Stimulated activated naive CD4-positive, alpha-beta T cell treated with Interleukin-2 at 50 U/mL for 16 hours (primary cell): ENCODE results near the gene RPS6KA1.

Experiments
- DNase-seq: peaks from one replicate; lab custom pipeline; 2025; lab: John Stamatoyannopoulos, UW

RPS6KA1 gene

GRCh38 chr1:26533951-26534509, 4.5 kb downstream of the RPS6KA1 start:
- no peak for DNase-seq

GRCh38 chr1:26535201-26535600, 5.6 kb downstream of the RPS6KA1 start:
- DNase-seq: no peak

GRCh38 chr1:26536081-26536480, 6.5 kb downstream of the RPS6KA1 start:
- no peak for DNase-seq

DNA sequence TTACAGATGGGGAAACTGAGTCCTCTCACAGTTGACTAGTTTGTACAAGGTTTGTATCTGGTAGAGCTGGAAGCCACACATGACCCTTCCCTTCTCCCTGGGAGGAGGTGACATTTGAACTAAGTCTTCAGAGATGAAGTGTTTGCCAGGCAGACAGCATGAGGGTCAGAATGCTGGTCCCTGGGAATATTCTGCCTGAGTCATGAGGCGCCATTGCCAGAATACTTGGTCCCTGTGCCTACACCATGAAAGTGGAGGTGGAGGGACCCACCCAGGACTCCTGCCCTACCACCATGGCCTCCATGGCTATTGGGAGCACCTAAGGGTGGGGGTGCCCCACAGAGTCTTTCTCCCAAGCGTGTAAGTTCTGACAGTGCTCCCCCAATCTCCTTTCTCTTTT, 7.0 kb downstream of the RPS6KA1 start:
- DNase-seq: no peak

GRCh38 chr1:26537951-26538352, 8.4 kb downstream of the RPS6KA1 start:
- no peak for DNase-seq

- peak; percentile 49 for DNase-seq
Observed at GRCh38 chr1:26538480-26539412, 9.2 kb downstream of the RPS6KA1 start.

DNA sequence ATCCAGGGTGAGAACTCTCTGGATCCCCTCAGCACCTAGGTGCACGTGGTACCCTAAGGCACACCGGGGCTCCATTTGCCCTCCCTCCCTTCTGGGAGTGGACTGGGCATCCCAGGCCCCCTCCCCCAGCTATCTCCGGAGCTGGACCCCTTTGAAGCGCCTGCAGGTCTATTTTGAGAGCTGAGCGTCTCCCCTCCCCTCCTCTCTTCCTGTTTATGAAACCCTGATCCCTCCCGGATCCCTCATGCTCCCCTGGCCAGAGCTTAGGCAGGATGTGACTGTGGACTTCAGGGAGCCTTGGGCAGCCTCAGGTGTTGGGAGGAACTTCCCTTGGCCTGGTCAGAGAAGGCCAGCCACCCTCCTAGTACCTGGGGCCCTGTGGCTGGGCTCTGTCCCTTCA, 10.2 kb downstream of the RPS6KA1 start:
- DNase-seq: no peak

- DNase-seq: no peak
Observed at GRCh38 chr1:26540351-26540750, 10.8 kb downstream of the RPS6KA1 start.

DNA sequence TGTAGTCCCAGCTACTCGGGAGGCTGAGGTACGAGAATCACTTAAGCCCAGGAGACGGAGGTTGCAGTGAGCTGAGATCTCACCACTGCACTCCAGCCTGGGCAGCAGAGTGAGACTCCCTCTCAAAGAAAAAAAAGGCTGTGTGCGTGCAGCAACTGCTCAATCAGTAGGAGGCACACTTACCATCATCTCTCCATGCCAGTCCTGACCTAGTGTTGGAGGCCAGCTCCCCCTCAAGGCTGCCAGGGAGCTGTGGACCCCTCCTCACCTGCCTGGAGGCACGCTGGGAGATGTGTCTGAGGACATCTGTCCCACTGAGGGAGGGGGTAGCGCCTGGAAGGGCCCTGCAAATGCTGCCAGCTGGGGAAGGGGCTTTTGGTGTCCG, 11.9 kb downstream of the RPS6KA1 start:
- DNase-seq: no peak

DNA sequence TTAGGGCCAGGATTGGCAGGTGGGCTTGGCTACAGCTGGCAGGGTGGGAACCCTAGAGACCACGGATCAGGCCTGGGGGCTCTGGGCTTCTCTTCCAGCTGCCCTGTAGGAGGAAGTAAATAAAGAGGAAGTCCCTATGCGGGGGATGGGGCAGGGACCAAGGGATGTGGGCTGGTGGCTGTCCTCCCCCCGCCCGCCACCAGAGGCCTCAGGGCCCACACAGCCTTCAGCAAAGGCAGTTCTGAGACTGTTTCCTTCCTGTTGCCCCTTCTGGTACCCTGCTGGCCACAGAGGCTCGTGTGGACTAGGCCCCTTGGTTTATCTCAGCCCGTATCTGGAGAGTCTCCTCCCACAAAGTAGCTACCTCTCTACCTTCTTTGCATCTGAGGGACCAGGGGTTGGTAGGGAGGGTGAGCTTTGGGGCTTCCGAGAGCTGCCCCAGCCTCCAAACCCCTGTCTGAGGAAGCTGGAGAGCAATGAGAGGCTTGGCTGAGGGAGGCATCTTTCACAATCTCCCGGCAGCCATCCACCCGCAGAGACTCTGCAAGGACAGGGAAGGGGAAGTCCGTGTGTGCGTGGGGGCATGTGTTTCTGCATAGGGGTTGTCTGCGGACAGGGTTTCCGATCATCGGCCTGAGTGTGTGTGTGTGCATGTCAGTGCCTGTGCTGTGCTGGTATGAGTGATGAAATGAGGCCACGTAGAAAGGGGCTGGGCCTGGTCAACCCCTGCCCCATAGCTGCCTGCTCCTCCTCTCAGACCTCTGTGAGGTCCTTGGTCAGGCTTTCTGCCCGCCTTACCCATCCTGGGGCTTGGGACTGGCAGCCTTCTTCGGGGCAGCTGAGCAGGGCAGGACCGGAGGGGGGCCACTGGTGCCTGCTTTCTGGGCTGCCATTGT, 12.5 kb downstream of the RPS6KA1 start:
- DNase-seq: peak; percentile 82

DNA sequence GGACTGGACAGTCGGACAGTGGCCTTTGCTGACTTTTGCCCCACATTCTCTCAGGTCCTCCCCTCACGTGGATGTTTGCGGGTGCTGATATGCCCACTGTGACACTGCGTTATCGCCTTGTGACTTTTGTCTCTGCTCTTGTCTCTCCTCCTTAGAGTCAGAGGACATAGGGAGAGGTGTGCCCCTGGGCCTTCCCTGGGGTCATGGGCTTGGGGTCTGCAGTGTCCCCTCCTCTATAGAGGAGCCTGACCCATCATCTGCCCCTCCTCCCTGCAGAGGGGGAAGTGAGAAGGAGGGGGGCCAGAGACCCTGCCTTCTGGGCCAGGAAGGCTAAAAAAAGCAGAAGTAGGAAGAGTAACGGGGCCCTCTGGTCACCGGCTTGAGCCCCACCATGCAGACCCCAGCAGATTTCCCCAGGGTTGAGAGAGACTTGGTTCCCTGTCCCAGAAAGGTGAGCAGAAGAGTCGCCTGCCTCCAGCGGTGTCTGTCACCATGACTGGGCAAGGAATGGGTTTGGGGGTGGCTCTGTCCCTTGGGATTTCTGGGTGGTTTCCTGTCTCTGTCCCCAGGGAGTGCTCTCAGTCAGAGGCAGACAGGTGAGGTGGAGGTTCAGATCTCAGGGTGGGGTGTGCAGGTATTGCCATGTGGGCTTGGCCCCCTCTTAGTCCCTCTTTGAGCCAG, 13.3 kb downstream of the RPS6KA1 start:
- no peak for DNase-seq

GRCh38 chr1:26543462-26543861, 13.9 kb downstream of the RPS6KA1 start:
- no peak for DNase-seq

- no peak for DNase-seq
Observed at GRCh38 chr1:26544126-26544525, 14.6 kb downstream of the RPS6KA1 start.

DNA sequence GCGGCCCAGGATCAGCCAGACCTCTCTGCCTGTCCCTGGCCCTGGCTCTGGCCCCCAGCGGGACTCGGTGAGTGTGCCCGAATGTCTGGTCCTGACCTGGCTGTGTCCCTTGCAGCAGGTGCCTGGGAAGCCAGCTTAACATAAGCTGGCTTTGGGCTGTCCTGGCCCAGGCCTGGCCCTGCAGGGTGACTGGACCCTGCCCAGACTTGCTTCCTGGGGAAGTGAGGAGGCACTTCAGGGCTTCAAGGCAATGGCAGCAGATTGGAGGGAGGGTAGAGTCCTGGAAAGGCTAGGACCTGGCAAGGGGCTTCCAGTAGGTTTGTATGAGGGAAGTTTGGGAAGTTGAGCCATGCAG, 16.4 kb downstream of the RPS6KA1 start:
- no peak for DNase-seq

- no peak for DNase-seq
Observed at GRCh38 chr1:26546375-26546774, 16.8 kb downstream of the RPS6KA1 start.

DNA sequence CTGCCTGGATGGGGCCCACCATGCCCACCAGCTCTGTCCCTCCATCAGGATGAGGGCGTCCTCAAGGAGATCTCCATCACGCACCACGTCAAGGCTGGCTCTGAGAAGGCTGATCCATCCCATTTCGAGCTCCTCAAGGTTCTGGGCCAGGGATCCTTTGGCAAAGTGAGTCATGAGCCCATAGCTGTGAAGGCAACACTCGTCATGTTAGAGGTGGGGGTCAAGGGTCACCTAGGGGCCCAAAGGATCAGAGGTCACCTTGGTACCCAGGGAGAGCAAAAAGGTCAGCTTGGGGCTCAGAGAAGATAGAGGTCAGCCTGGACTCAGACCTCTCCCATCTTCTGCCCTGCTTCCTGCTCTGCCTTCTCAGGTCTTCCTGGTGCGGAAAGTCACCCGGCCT, 17.3 kb downstream of the RPS6KA1 start:
- DNase-seq: no peak

DNA sequence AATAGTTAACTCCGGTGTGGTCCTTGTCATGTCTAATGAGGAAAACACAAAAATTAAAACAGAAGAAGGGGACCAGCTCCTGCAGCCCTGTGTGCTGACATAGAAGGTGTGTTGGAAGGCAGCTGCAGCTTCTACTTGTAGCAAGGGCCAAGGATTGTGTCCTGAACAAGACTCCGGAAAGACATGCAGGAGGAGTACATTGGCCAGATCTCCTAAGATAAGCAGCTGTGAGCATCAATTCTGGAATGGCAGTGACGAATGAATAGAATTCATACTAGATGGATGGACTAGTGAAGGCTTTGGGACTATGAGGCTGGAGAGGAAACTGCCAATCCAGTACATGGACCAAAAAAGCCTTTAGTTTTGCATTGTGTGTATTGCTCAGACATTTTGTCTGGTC, 19.3 kb downstream of the RPS6KA1 start:
- no peak for DNase-seq

DNA sequence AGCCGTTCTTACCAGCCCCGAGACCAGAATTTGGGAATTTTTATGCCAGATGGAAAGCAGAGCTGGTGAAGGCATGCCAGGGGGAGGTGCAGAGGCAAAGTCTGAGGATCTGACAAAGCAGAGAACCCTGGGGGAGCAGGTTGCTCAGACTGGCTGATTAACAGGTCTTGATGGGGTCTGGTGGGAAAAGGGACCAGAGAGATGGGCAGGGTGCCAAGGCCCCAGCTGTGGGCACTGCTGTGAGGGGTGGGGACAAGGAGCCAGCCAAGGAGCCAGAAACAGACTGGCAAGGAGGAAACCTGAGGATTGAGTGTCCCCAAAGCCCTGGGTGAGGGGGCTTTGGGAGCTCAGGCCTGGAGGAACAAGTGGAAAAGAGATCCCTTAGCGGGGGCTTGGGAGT, 21.4 kb downstream of the RPS6KA1 start:
- DNase-seq: no peak

GRCh38 chr1:26552720-26553119, 23.2 kb downstream of the RPS6KA1 start:
- DNase-seq: no peak

DNA sequence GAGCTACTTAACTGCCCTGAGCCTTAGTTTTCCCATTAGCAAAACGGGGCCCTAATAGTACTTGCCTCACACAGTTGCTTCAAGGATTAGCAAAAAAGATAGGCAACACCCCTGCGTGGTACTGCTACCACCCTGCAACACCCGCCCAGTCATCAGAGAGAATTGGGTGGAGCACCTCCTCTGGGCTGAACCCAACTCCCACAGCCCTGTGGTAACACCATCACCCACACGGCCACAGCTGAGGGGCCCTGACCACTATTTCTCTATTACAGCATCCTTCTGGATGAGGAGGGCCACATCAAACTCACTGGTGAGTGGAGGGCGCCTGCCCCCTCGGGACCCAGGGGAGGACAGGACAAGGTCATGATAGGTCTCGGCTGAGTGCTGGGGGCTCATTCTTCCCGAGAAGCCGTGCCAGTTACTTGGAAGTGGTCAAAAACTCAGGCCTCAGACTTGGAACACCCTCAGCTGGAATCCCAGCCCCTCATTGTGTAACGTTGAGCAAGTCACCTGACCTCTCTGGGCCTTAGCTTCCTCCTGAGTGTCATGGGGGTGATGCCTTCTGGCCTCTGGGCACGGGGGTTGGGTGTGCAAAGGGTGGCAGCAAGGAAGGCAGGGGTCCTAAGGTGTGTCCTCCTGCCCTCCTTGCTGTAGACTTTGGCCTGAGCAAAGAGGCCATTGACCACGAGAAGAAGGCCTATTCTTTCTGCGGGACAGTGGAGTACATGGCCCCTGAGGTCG, 24.6 kb downstream of the RPS6KA1 start:
- no peak for DNase-seq

- DNase-seq: no peak
Observed at GRCh38 chr1:26554781-26555180, 25.2 kb downstream of the RPS6KA1 start.
